ENCODE results near the gene TMEM132C. TPM values are rescaled to one million over a fixed set of nuclear protein-coding genes. Genes with fewer than 3 reads are reported as not detected.

TMEM132C gene
- total RNA-seq, 1 donor from 2014 or later = 3.9 TPM

DNA sequence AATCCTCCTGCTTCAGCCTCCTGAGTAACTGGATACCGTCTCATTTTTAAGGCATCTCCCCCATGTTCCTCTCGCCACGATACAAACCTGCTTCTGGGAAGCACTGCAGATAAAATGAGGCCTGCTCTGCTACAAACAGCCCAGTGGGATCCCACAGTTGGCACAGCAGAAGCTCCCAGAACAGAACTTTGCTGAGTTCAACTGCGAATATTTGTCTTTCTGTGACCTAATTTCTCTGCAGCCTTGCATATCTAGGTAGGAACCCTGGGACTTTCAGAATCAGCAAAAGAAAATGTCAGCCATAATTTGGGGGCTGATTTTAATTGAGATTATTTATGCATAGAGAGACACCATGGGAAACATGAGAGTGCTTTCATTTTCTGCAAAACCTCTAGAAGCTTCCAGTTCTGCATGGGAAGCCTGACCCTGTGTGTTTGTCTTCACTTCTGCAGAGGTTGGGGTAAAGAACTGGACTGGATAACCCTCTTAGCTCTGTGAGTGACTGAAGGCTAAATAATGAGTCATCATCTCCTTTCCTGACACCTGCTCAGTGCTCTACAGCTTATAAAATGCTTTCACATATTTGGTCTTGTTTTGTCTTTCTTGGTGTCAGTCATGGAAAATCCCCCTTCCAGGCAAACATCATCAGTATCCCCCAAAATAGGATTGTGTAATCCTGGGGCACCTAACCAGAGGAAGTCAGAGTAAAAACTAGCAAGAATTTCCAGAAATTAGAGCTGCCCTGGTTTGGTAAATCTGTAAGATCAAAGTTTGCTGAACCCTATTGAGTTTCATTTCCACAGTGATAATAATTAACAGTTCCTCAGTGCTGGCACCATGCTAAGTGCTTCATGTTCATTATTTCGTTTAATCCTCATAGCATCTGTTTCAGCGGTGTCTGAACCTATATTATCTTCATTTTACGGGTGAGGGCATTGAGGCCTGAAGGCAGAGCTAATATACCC, 371.0 kb downstream of the TMEM132C start:
- Mint-ChIP-seq H3K4me1 (peaks cover 38% of the 10 kb centered on the region), H3K27me3 (ENCODE audit: insufficient read depth, low read depth) (peaks cover 8% of the 10 kb centered on the region), H3K36me3 (peaks cover 36% of the 10 kb centered on the region), H3K4me3 (no peak overlapping the region), H3K9me3 (peaks cover 4% of the 10 kb centered on the region), H3K27ac (no peak overlapping the region)
- Histone ChIP-seq H3K9me3 (ENCODE audit: low read depth) (no peaks in the 10 kb centered on the region), H3K4me2 (no peak overlapping the region), H3K27ac (no peak overlapping the region), H3K36me3 (no peaks in the 10 kb centered on the region), H2AFZ (replicated peaks) (no peak overlapping the region), H3K4me3 (no peak overlapping the region), H3F3A (ENCODE audit: low read depth) (peaks cover 12% of the 10 kb centered on the region), H3K79me2 (ENCODE audit: low read depth) (no peaks in the 10 kb centered on the region), H3K27me3 (no peaks in the 10 kb centered on the region), H3K4me1 (peaks cover 12% of the 10 kb centered on the region), H4K20me1 (ENCODE audit: low read depth) (no peaks in the 10 kb centered on the region), H3K9ac (no peak overlapping the region)
- no peak for DNase-seq (ENCODE audit: low spot score)
- TF ChIP-seq EZH2 (IDR thresholded peaks at IDR 0.05) (no peak), EZH2phosphoT487 (IDR thresholded peaks at IDR 0.05) (no peak)
- TF ChIP-seq, protein P1, sequence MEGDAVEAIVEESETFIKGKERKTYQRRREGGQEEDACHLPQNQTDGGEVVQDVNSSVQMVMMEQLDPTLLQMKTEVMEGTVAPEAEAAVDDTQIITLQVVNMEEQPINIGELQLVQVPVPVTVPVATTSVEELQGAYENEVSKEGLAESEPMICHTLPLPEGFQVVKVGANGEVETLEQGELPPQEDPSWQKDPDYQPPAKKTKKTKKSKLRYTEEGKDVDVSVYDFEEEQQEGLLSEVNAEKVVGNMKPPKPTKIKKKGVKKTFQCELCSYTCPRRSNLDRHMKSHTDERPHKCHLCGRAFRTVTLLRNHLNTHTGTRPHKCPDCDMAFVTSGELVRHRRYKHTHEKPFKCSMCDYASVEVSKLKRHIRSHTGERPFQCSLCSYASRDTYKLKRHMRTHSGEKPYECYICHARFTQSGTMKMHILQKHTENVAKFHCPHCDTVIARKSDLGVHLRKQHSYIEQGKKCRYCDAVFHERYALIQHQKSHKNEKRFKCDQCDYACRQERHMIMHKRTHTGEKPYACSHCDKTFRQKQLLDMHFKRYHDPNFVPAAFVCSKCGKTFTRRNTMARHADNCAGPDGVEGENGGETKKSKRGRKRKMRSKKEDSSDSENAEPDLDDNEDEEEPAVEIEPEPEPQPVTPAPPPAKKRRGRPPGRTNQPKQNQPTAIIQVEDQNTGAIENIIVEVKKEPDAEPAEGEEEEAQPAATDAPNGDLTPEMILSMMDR (IDR thresholded peaks at IDR 0.05) = no peak

- Mint-ChIP-seq H3K27me3 (ENCODE audit: insufficient read depth, low read depth) (peaks cover 8% of the 10 kb centered on the region), H3K27ac (no peak overlapping the region), H3K4me3 (no peak overlapping the region), H3K36me3 (peaks cover 38% of the 10 kb centered on the region), H3K4me1 (peaks cover 41% of the 10 kb centered on the region), H3K9me3 (peaks cover 2% of the 10 kb centered on the region)
- no peaks in the 10 kb centered on the region for H3K9me3 ChIP-seq (ENCODE audit: low read depth)
- H3K4me2 ChIP-seq = no peak overlapping the region
- no peaks in the 10 kb centered on the region for H3K36me3 ChIP-seq
- no peaks in the 10 kb centered on the region for H4K20me1 ChIP-seq (ENCODE audit: low read depth)
- TF ChIP-seq EZH2 (IDR thresholded peaks at IDR 0.05) (no peak), EZH2phosphoT487 (IDR thresholded peaks at IDR 0.05) (no peak)
- TF ChIP-seq, protein P1 (IDR thresholded peaks at IDR 0.05) = no peak
- no peak overlapping the region for H3K9ac ChIP-seq
- no peak overlapping the region for H3K4me3 ChIP-seq
- H3F3A ChIP-seq (ENCODE audit: low read depth) = peaks cover 14% of the 10 kb centered on the region
- H3K79me2 ChIP-seq (ENCODE audit: low read depth) = no peaks in the 10 kb centered on the region
- no peak for DNase-seq (ENCODE audit: low spot score)
- no peak overlapping the region for H3K27ac ChIP-seq
- H2AFZ ChIP-seq (replicated peaks) = no peak overlapping the region
- peaks cover 8% of the 10 kb centered on the region for H3K27me3 ChIP-seq
- H3K4me1 ChIP-seq = peaks cover 15% of the 10 kb centered on the region
Observed at GRCh38 chr12:128639089-128639488, 372.1 kb downstream of the TMEM132C start.

- no peak overlapping the region for H2AFZ ChIP-seq (replicated peaks)
- peaks cover 15% of the 10 kb centered on the region for H3K4me1 ChIP-seq
- TF ChIP-seq EZH2 (IDR thresholded peaks at IDR 0.05) (no peak), EZH2phosphoT487 (IDR thresholded peaks at IDR 0.05) (no peak)
- TF ChIP-seq, protein P1 (IDR thresholded peaks at IDR 0.05) = no peak
- Mint-ChIP-seq H3K4me3 (no peak overlapping the region), H3K27ac (peak overlapping the region; percentile 47), H3K4me1 (peaks cover 20% of the 10 kb centered on the region), H3K9me3 (peaks cover 17% of the 10 kb centered on the region), H3K36me3 (peaks cover 53% of the 10 kb centered on the region), H3K27me3 (ENCODE audit: insufficient read depth, low read depth) (peaks cover 13% of the 10 kb centered on the region)
- no peaks in the 10 kb centered on the region for H3K9me3 ChIP-seq (ENCODE audit: low read depth)
- peak; percentile 13 for DNase-seq (ENCODE audit: low spot score)
- peaks cover 11% of the 10 kb centered on the region for H3K27me3 ChIP-seq
- H4K20me1 ChIP-seq (ENCODE audit: low read depth) = no peaks in the 10 kb centered on the region
- no peak overlapping the region for H3K9ac ChIP-seq
- peaks cover 14% of the 10 kb centered on the region for H3F3A ChIP-seq (ENCODE audit: low read depth)
- no peak overlapping the region for H3K4me3 ChIP-seq
- H3K79me2 ChIP-seq (ENCODE audit: low read depth) = no peaks in the 10 kb centered on the region
- H3K4me2 ChIP-seq = no peak overlapping the region
- no peak overlapping the region for H3K27ac ChIP-seq
- no peaks in the 10 kb centered on the region for H3K36me3 ChIP-seq
Observed at GRCh38 chr12:128643155-128643554, 376.2 kb downstream of the TMEM132C start.
